GM19397 (cell line): ENCODE measurements around the gene SLC6A8.
"Not testable (repeated sequence)": the region's sequence is repeated elsewhere in the genome, so short reads cannot be mapped to it uniquely, and the experiment has no call there.

Source experiments
- ATAC-seq: cut with Tn5 transposase; IDR thresholded peaks from one replicate; pipeline ENCODE4 v1.9.1; 2021; ENCODE audit warnings: mild to moderate bottlenecking, moderate library complexity; ENCODE audit not compliant: unreplicated experiment

Gene SLC6A8

DNA sequence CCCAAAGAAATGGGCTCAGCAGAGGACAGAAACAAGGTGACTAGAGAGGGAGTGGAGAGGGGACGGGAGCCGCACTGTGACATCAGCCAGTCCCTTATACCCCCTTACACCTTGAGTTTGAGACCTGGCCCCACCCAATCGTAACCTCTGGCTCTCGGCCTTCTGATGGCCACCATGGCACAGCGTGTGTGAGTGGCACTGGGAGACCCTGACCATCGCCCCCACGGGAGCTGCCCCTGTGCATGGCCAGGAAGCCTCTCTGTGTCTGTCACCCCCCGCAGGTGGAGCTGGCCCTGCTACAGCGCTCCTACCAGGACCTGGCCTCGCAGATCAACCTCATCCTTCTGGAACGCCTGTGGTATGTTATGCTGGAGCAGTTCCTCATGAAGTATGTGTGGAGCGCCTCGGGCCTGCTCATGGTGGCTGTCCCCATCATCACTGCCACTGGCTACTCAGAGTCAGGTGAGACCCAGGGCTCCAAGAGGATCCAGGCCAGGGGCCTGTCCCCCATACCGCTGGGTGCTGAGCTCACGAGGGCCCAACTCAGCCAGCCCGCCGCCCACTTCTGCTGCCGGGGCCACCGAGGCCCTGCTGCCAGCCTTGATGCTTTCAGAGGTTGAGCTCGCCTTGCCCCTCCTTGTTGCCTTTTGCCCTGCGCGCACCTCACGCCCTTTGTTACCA, 41.4 kb downstream of the SLC6A8 start:
- no peak for ATAC-seq

DNA sequence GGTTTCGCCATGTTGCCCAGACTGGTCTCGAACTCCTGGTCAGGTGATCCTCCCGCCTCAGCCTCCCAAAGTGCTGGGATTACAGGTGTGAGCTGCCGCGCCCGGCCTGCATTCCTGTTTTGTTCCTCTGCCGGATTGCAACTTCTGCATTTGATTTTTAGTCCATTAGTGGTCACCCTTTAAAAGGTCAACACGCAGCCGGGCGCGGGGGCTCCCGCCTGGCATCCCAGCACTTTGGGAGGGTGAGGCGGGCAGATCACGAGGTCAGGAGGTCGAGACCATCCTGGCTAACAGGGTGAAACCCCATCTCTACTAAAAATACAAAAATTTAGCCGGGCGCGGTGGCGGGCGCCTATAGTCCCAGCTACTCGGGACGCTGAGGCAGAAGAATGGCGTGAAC, 42.4 kb downstream of the SLC6A8 start:
- not testable (repeated sequence) for ATAC-seq

DNA sequence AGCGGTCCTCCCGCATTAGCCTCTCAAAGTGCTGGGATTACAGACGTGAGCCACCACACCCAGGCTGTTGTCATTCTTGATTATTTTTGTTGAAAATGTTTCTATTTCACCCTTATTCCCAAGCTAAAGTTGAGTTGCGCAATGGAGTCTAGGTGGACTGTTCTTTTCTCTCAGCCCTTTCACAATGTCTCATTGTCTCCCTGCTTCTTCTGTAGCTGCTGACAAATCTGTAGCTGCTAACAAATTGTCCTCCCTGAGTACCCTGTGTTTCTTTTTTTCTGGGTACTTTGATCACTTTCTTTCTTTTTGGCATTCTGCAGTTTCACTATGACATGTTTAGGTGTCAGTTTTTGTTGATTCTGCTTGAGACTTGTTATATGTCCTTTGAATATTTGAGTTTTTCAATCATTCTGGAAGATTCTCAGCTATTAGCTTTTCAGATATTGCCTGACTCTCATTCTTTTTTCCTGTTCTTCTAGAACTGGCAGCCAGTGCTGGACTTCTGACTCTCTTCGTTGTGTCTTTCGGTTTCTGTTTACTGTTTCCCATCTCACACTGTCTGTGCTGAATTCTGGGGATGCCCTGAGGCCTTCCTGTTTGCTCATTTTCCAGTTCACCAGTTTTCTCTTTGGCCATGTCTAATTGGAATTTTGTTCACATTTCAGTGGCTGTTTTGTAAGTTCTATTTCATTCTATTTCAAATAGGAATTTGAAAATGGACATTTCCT, 43.6 kb downstream of the SLC6A8 start:
- no peak for ATAC-seq

DNA sequence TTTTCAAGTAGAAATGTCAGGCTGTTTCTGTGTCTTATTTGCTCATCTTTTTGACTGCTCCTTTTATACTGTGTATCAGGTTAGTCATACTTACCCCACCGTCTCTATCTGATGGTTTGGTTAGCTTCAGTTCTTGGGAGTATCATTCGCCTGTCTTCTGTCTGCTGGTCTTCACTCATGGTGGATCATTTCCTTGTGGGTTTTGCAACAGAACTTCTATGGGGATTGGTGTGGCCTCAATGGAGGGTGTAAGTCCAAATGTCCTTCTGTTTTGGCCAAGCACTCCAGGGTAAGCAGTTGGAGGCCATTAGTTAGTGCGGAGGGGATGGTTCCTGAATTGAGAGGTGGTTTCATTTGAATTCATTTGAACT, 44.1 kb downstream of the SLC6A8 start:
- ATAC-seq: no peak

DNA sequence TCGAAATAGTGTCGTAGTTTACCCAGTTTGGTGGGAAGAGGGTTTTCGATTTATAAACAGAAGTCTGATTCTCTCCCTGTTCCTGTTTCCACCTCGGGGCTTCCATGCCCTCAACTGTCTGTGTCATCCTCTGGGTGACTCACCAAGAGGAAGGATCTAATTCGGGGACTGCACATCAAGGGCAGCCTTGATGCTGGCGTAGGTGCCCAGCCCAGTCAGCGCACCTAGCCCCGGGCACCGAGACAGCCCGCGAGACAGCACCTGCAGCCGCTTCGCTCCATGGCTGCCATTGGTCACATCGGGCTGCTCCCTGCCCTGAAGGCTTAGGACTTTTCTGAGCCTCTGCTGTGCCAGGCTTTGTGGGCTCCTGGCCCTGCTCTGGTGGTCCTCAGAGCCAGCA, 44.7 kb downstream of the SLC6A8 start:
- ATAC-seq: no peak

DNA sequence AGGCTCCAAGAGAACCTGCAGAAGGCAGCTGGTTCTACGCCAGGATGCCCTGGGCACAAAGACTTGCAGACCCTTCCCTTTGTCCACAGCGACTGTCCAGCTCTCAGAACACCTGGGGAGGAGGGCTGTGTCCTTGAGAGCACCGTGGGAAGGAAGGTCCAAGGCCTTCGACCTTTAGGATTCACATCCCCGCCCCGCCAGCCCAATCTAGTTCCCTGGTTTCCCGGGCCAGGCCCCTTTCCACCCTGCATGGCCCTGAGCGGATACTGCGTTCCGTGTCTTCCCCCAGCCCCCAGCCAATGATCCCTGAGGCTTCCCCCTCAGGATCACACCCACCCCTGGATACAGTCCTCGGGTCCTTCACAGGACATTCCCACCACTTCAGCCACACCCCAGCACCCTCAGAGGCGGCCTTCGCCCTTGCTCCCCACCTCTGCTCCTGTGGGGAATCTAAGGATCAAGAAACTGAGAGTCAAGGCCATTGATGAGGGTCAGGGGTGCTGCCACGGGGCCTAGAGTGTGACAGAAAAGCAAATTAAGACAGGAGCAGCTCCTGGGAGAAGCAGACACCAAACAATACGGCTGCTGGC, 46.0 kb downstream of the SLC6A8 start:
- no peak for ATAC-seq

DNA sequence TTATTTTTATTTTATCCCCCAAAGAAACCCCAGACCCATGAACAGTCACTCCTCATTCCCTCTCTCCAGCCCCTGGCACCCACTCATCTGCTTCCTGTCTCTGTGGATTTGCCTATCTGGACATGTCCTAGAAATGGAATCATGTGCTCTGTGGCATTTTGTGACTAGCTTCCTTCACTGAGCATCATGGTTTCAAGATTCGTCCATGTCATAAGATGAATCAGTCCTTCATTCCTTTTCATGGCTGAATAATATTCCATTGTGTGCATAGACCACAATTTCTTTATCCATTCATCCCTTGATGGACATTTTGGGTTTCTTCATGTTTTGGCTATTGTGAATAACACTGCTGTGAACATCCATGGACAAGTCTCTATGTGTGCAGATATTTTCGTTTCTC, 47.1 kb downstream of the SLC6A8 start:
- no peak for ATAC-seq

DNA sequence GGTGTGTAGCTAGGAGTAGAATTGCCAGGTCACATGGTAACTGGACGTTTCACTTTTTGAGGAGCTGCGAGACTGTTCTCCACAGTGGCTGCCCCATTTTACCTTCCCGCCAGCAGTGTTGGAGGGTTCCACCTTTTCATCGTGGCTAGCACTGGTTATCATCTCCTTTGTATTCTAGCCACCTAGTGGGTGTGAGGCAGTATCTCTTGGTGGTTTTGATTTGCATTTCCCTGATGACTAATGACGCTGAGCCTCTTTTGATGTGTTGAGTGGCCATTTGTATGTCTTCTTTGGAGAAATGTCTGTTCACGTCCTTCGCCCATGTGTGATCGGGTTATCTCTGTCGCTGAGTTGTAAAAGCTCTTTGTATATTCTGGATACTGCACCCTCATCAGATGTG, 47.5 kb downstream of the SLC6A8 start:
- ATAC-seq: no peak

DNA sequence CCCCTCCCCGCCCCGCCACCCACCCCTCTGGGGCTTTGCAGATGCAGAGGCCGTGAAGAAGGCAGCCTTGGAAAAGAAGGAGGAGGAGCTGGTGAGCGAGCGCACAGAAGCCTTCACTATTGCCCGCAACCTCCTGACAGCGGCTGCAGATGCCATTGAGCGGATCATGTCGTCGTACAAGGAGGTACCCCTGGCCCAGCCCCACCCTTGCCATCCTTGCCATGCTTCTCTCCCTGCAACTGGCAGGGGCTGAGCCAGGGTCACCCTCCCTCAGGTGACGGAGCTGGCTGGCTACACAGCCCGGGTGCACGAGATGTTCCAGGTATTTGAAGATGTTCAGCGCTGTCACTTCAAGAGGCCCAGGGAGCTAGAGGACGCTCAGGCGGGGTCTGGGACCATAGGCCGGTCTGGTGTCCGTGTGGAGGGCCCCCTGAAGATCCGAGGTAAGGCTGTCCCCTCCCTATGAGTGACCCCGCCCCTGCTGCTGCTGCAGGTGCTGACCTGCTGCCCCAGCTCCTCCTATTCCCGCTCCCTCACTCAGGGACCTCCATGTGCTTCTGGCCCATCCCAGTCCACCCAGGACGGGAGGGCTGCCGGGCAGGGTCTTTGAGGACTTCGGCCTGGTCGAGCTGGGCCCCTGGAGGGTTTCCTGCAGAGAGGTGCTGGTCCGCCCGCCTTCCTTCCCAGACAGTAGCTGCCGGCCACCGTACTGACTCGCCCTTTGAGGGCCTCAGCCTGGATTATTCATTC, 48.5 kb downstream of the SLC6A8 start:
- ATAC-seq: no peak

DNA sequence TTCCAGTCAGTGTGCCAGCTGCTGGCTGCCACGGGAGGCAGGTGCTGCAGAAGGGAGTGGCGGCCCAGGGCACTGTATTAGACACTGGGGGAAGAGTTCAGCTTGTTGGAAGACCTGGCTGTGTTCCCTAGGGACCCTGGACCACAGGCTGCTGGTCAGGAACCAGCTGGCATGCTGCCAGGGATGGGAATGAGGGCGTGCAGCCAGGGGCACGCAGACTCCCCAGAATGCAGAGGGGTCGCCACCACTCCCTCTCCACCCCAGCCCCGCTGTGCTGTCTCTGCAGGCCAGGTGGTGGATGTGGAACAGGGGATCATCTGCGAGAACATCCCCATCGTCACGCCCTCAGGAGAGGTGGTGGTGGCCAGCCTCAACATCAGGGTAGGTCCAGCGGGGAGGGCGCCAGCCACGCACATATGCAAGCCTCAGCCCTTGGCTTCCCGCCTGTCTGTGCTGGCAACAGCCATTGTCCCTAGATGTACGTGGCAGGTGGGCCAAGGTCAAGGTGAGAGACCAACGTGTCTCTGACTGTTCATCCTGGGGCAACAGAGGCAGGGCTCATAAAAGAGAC, 49.2 kb downstream of the SLC6A8 start:
- ATAC-seq: no peak

DNA sequence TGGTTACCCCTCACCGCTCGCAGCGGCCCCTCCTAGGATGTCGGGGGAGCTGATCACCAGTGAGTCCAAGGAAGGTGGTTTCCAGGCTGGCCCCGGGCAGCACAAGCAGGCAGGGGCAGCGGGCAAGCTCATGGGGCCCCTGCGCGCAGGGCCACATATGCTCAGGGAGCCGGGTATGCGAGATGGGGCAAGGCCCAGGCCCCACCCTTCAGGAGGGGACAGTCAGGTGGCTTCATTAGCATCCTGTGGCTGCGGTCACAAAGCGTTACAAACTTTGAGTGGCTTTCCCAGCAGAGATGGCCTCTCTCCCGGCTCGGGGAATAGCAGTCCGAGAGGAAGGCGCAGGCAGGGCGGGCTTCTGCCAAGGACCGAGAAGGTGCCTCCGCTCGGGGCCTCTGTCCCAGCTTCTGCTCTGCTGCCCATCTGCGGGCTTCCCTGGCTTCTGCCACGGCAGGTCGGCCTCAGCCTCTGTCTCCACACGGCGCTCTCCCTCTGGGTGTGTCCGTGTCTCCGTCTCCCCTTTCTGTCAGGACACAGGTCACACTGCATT, 50.4 kb downstream of the SLC6A8 start:
- ATAC-seq: no peak

DNA sequence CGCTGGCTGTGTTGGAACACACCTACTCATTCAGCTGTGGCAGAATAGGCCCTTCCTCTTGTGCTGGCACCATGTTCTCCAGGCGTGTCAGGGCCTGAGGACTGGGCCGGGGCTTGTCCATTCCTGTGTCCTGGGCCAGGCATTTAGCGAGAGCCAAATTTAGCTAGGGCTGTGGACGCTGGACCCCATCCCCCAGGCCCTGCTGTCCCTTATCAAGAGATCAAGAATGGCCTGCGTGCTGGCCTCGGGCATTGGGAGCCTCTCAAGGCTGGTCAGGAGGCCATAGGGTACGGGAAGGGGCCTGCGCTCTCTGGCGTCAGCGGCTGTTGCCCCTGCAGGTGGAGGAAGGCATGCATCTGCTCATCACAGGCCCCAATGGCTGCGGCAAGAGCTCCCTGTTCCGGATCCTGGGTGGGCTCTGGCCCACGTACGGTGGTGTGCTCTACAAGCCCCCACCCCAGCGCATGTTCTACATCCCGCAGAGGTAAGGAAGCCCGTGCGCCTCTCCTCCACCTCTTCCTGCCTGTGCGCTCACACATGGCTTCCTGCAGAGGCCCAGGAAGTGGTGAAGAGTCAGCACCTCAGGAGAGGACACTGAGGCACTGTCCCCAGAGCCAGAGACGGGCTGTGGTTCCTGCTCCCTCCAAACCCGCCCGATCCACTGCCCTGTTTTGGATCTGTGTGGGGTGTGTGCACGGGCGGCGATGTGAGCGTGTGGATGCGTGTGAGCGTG, 52.2 kb downstream of the SLC6A8 start:
- no peak for ATAC-seq

DNA sequence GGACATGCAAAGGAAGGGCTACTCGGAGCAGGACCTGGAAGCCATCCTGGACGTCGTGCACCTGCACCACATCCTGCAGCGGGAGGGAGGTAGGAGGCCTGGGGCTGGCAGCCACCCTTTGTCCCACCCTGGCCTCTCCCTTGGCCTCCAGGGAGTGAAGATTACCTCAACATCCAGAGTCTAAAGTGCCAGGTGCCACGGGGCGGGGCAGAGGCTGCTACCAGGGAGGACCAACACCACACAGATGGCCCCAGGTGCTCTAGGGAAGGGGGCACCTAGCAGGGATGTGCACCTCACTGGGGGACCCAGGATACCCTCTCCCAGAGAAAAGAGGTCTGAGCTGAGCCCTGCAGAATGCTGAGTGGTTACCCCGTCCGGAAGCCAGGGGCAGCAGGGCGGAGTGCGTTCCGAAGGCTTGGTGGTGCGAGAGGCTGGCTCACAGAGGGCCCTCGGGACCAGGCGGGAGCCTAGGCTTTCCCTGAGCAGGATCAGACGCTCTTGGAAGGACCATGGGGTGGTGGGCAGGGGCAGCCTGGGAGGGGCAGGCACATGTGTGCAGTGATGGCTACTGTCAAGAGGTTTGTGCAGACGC, 53.0 kb downstream of the SLC6A8 start:
- ATAC-seq: no peak

DNA sequence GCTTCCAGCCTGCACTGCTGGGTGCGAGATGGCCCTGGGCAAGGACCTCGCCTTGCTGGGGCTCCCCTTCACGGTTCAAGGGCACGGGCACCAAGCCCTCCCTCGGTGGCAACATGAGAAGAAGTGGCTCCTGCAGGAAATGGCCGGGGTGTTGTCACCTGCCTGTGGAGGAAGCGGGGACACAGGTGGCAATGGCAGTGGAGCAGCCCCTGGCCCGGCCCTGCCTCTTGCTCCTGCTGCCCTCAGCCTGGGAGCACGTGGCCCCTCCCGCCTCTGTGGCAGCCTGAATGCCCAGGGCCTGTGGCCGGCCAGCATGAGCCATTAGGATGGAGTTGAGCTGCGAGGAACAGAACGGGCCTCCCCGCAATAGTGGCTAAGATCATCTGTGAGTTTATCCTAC, 53.7 kb downstream of the SLC6A8 start:
- ATAC-seq: no peak

DNA sequence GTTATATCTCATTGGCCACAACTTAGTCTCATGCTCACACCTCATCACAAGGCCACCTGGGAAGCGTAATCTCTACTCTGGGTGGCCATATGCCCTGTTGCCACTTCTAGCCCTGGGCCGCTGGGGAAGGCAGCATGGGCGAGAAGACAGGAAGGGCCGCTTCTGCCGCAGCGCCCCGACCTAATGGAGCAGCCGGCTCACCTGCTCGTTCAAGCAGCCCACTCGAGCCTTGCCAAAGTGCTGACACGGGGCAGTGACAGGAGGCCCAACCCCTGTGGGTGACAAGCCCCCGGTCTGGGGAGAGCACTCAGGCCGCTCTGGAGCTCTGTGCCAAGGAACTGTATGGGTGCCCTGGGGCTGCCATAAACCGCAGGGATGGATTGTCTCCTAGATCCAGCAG, 54.4 kb downstream of the SLC6A8 start:
- not testable (repeated sequence) for ATAC-seq

DNA sequence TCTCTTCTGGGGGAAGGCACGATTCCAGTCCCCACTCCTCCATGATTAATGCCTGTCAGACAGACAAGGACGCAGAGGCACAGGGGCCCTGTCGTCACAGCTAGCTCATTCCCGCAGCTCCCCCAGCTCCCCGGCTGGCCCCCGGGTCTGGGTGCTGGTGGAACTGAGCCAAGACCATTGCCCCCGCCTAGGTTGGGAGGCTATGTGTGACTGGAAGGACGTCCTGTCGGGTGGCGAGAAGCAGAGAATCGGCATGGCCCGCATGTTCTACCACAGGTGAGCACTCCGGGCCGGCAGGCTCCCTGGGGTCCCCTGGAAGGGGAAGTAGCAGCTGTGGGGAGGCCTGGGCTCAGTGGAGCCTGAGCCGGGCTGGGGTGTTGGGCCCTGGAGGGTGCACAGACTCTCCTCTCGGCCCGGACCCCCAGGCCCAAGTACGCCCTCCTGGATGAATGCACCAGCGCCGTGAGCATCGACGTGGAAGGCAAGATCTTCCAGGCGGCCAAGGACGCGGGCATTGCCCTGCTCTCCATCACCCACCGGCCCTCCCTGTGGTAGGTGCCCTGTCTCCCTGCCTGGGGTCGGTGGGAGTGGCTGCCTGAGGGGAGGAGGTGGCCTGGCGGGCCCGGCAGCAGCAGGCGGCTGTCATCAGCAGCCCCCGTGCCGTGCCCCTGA, 55.2 kb downstream of the SLC6A8 start:
- not testable (repeated sequence) for ATAC-seq

DNA sequence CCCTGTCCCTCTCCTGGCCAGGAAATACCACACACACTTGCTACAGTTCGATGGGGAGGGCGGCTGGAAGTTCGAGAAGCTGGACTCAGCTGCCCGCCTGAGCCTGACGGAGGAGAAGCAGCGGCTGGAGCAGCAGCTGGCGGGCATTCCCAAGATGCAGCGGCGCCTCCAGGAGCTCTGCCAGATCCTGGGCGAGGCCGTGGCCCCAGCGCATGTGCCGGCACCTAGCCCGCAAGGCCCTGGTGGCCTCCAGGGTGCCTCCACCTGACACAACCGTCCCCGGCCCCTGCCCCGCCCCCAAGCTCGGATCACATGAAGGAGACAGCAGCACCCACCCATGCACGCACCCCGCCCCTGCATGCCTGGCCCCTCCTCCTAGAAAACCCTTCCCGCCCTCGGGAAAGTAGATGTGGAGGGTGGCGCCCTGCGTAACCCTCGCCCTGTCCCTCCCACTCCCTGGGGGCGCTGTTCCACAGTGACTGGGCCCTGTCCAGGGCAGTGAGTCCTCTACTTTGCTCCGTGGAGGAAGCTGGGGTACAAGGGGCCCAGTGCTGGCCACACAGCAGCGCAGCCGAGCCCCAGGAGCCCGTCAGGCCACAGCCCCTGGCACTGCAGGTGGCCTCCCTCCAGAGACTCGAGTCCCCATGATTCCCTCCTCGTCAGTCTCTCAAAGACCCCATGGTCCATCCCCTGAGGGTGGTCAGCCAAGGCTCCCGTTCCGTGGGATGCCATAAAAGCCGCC, 55.9 kb downstream of the SLC6A8 start:
- not testable (repeated sequence) for ATAC-seq

DNA sequence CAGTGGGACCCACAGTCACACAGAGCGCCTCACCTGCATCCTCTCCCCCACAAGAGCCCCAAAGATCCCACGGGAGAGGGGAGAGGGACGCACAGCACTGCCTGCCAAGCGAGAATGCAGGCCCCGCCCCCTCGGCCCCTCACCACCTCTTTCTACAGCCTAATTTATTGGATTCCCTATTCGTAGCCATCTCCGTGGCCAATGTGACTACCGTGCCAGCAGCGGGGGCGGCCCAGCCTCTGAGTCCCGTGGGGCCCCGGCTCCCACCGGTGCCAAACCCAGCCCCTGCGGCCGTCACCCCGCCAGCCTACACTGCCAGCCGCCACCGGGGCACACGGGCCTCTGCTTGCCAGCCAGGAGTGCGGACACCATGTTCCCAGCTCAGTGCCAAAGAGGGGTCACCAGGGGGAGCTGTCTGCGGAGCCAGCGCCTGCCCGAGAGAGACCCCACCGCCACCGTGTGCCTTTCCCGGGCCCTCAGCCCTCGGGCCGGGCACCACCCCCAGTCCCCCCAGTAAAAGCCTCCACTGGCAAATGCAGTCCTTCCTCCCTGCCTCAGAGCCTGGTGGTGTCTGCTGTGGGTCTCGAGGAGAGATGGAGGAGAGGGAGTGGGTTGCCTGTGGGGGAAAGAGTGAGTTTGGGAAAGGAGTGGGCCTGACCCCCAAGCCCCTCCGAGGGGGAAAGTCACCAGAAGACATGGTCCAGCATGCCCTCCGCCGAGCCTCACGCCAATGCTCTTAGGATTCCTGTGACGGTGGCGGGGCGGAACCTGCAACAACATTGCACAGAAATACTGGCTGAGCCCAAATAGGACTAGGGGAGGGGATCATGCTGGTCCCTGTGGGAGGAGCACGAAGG, 56.7 kb downstream of the SLC6A8 start:
- no peak for ATAC-seq
